B cell (primary cell): ENCODE results near the gene LAMB1. TPM values are rescaled to one million over a fixed set of nuclear protein-coding genes. Genes with fewer than 3 reads are reported as not detected.

ENCODE experiments used
- ATAC-seq: fragments of 200-7000 bp; cut with Tn5 transposase; one replicate; pipeline ENCODE4 v1.10.0; 2021; ENCODE audit warnings: low read depth, mild to moderate bottlenecking, moderate number of reproducible peaks, moderate library complexity
- CTCF ChIA-PET: fragments of 350-600 bp; sonication (Branson Sonifier 250); formaldehyde crosslinking; loops from one replicate; lab custom pipeline; 2021; ENCODE audit warnings: antibody characterized with exemption, inconsistent platforms; lab: Charles Lee
- POLR2A ChIA-PET: fragments of 350-600 bp; sonication (Branson Sonifier 250); formaldehyde crosslinking; loops from one replicate; lab custom pipeline; 2021; ENCODE audit warnings: antibody characterized with exemption; lab: Charles Lee
- DNase-seq: peaks from one replicate; pipeline ENCODE4 v3.0.0; 2013
- H2AFZ ChIP-seq: 2 replicates; pipeline ENCODE4 v1.6.1; 2012; ENCODE audit warnings: mild to moderate bottlenecking, low read depth, low read length; ENCODE audit not compliant: insufficient read depth, poor library complexity, severe bottlenecking
- H3K27ac ChIP-seq, 2 donors: 1 replicate in 1 of 2; 2 replicates in 1 of 2; pipeline ENCODE4 v1.5.1; 2012 to 2013; ENCODE audit warnings: low read length in 2 of 2, mild to moderate bottlenecking in 2 of 2, moderate library complexity in 1 of 2
- H3K27me3 ChIP-seq, 4 experiments: fragments of 200-600 bp in 1 of 4; sonication (generic) in 1 of 4; replicated peaks in 1 of 4; 1 replicate in 2 of 4; 2 replicates in 2 of 4; pipeline versions ENCODE4 v1.6.1 to v1.7.0; 2013 to 2016; ENCODE audit warnings: low read length in 3 of 4, mild to moderate bottlenecking in 2 of 4, mixed read lengths in 1 of 4, moderate library complexity in 1 of 4; ENCODE audit not compliant: insufficient read depth in 4 of 4, control insufficient read depth in 3 of 4; ENCODE audit errors: control extremely low read depth in 1 of 4
- H3K36me3 ChIP-seq, 2 experiments: replicated peaks in 1 of 2; 1 replicate in 1 of 2; 2 replicates in 1 of 2; pipeline versions ENCODE4 v1.6.1 to v1.7.1; 2013; ENCODE audit warnings: low read length in 1 of 2; ENCODE audit not compliant: insufficient read depth in 2 of 2, control insufficient read depth in 1 of 2; ENCODE audit errors: control extremely low read depth in 1 of 2, extremely low read depth in 1 of 2
- H3K4me1 ChIP-seq, 2 donors: fragments of 200-600 bp in 1 of 2; sonication (generic) in 1 of 2; 1 replicate in 1 of 2; 2 replicates in 1 of 2; pipeline versions ENCODE4 v1.5.1 to v1.6.1; 2013 to 2017; ENCODE audit warnings: low read length in 2 of 2; ENCODE audit not compliant: control insufficient read depth in 2 of 2, insufficient read depth in 2 of 2
- H3K4me2 ChIP-seq: replicated peaks from 2 replicates; pipeline ENCODE3; 2012; ENCODE audit warnings: mild to moderate bottlenecking, low read depth, low read length; ENCODE audit not compliant: poor library complexity, severe bottlenecking
- H3K4me3 ChIP-seq, 5 experiments: fragments of 200-600 bp in 1 of 5; sonication (generic) in 1 of 5; 1 replicate in 3 of 5; 2 replicates in 2 of 5; pipeline versions ENCODE4 v1.5.1 to v1.7.0; 2011 to 2016; ENCODE audit warnings: low read length in 4 of 5, mild to moderate bottlenecking in 4 of 5, low read depth in 2 of 5, control low read depth in 1 of 5, moderate library complexity in 1 of 5; ENCODE audit not compliant: insufficient read depth in 1 of 5; ENCODE audit errors: control extremely low read depth in 1 of 5, extremely low read depth in 1 of 5
- H3K79me2 ChIP-seq: fragments of 200-600 bp; sonication (generic); one replicate; pipeline ENCODE4 v1.6.0; 2016; ENCODE audit warnings: low read length; ENCODE audit not compliant: control insufficient read depth, insufficient read depth
- H3K9ac ChIP-seq: fragments of 200-600 bp; sonication (generic); 2 replicates; pipeline ENCODE4 v1.6.1; 2017; ENCODE audit warnings: mild to moderate bottlenecking, low read length, moderate library complexity
- H3K9me3 ChIP-seq, 3 donors: one replicate each; pipeline versions ENCODE4 v1.6.1 to v1.7.1; 2013; ENCODE audit warnings: low read length in 2 of 3; ENCODE audit not compliant: control insufficient read depth in 2 of 3, insufficient read depth in 1 of 3; ENCODE audit errors: control extremely low read depth in 1 of 3
- H4K20me1 ChIP-seq: 2 replicates; pipeline ENCODE4 v1.6.0; 2012; ENCODE audit warnings: mild to moderate bottlenecking, low read length; ENCODE audit not compliant: insufficient read depth, control insufficient read depth, poor library complexity, severe bottlenecking
- H3K27ac Mint-ChIP-seq: one replicate; pipeline ENCODE4 v1.8.0; 2021; ENCODE audit warnings: mixed read lengths
- H3K27me3 Mint-ChIP-seq: one replicate; pipeline ENCODE4 v1.8.0; 2021; ENCODE audit warnings: mixed read lengths
- H3K4me1 Mint-ChIP-seq: one replicate; pipeline ENCODE4 v1.8.0; 2021; ENCODE audit warnings: mixed read lengths
- H3K4me3 Mint-ChIP-seq: one replicate; pipeline ENCODE4 v1.8.0; 2021; ENCODE audit warnings: mixed read lengths
- H3K9me3 Mint-ChIP-seq: one replicate; pipeline ENCODE4 v1.8.0; 2022; ENCODE audit warnings: mixed read lengths; ENCODE audit not compliant: insufficient read depth
- EZH2 ChIP-seq: IDR thresholded peaks from 2 replicates; pipeline ENCODE4 v1.6.1; 2012; ENCODE audit warnings: borderline replicate concordance, low read depth, mild to moderate bottlenecking, moderate library complexity, low read length; ENCODE audit not compliant: insufficient read depth, poor library complexity, severe bottlenecking
- WGBS: methylation state at CpG from one replicate; pipeline ENCODE4 v1.1.5; 2013; ENCODE audit warnings: missing lambda C conversion rate; ENCODE audit not compliant: insufficient coverage; 5-methylcytosine and 5-hydroxymethylcytosine counted together
- intact Hi-C: fragments of 100-400 bp; cut with micrococcal nuclease; formaldehyde crosslinking; loops from one replicate; pipeline ENCODE4 v1.10.0; 2022
- polyA plus RNA-seq: library from polyadenylated mRNA; depleted of rRNA; stranded (reverse); fragments of >200 nt; gene quantifications from 2 replicates; pipeline ENCODE4 v1.2.3, GENCODE V29; 2012
- total RNA-seq, 2 donors: library from RNA; stranded (reverse); fragments of 120-200 nt in 1 of 2; gene quantifications; 1 replicate in 1 of 2; 2 replicates in 1 of 2; pipeline versions ENCODE4 v1.2.3 to v1.2.4, GENCODE V29; 2013 to 2022
- TF ChIP-seq, protein P1 (sequence below): fragments of 200-600 bp; IDR thresholded peaks from one replicate; pipeline ENCODE4 v1.8.0; 2022; ENCODE audit warnings: antibody characterized with exemption, mild to moderate bottlenecking

Gene LAMB1
- total and polyA plus RNA-seq, 2 donors (not counting 1 experiment from before 2014, with no cell fraction given): not detected

DNA sequence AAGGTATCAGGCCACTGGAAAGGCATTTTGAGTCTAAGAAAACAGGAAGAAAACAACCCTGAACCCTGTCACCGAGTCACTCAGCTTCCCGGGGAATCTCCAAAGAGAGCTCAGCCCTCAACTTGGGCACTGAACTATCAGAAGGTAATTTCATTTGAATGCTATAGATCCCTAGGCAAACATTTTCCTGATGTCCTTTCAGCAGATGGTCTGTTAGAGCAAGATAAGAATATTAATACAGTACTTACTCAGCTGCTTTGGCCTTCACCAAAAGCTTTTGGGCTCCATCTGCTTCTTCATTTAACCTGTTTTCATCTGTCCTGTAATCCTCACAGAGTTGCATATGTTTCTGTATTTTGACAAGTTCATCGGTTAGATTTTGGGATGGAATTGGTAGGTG is 34.2 kb upstream of the LAMB1 start:
- Histone ChIP-seq H3K9ac (no peak overlapping the region), H3K4me3 (no peak overlapping the region), H4K20me1 (no peaks in the 10 kb centered on the region), H3K4me1 (no peaks in the 10 kb centered on the region), H2AFZ (no peak overlapping the region), H3K79me2 (no peaks in the 10 kb centered on the region), H3K4me2 (no peak overlapping the region), H3K27me3 (no peaks in the 10 kb centered on the region), H3K9me3 (no peaks in the 10 kb centered on the region), H3K27ac (no peak overlapping the region), H3K36me3 (no peaks in the 10 kb centered on the region)
- CTCF ChIA-PET: no interaction called here
- Mint-ChIP-seq H3K27ac (no peak overlapping the region), H3K4me1 (no peaks in the 10 kb centered on the region), H3K4me3 (no peak overlapping the region), H3K9me3 (no peaks in the 10 kb centered on the region), H3K27me3 (peaks cover 8% of the 10 kb centered on the region)
- 100% methylated on average over 2 of the region's 3 CpGs for WGBS
- no peak for DNase-seq
- intact Hi-C loops: no loop called here
- ATAC-seq: no peak
- TF ChIP-seq EZH2: no peak
- TF ChIP-seq, protein P1, sequence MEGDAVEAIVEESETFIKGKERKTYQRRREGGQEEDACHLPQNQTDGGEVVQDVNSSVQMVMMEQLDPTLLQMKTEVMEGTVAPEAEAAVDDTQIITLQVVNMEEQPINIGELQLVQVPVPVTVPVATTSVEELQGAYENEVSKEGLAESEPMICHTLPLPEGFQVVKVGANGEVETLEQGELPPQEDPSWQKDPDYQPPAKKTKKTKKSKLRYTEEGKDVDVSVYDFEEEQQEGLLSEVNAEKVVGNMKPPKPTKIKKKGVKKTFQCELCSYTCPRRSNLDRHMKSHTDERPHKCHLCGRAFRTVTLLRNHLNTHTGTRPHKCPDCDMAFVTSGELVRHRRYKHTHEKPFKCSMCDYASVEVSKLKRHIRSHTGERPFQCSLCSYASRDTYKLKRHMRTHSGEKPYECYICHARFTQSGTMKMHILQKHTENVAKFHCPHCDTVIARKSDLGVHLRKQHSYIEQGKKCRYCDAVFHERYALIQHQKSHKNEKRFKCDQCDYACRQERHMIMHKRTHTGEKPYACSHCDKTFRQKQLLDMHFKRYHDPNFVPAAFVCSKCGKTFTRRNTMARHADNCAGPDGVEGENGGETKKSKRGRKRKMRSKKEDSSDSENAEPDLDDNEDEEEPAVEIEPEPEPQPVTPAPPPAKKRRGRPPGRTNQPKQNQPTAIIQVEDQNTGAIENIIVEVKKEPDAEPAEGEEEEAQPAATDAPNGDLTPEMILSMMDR: no peak
- POLR2A ChIA-PET: no interaction called here

DNA sequence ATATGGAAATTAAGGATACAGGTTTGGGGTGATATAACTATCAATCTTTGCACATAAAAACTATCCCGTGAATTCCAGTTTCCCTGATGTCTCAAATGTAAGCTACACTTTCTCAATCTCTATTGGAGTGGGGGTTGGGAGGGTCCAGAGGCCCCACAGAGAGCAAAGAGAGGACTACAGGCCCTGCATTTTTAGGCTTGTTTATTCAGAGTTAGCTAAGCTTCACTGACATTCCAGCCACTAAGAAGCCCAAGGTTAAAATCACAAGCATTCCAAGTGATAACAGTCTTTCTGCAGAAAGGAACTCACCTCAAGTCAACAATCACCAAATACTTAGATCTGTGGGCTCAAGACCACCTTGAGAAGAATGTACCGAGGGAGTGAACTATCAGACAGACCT is 31.6 kb upstream of the LAMB1 start:
- ATAC-seq (no peak), DNase-seq (no peak)
- TF ChIP-seq EZH2: no peak
- TF ChIP-seq, protein P1: no peak
- Histone ChIP-seq H3K27ac (no peak overlapping the region), H3K4me3 (no peak overlapping the region), H4K20me1 (no peaks in the 10 kb centered on the region), H3K79me2 (no peaks in the 10 kb centered on the region), H2AFZ (no peak overlapping the region), H3K4me1 (no peaks in the 10 kb centered on the region), H3K4me2 (no peak overlapping the region), H3K27me3 (no peaks in the 10 kb centered on the region), H3K9me3 (no peaks in the 10 kb centered on the region), H3K9ac (no peak overlapping the region), H3K36me3 (no peaks in the 10 kb centered on the region)
- no peak overlapping the region for H3K27ac Mint-ChIP-seq
- H3K4me1 Mint-ChIP-seq: no peaks in the 10 kb centered on the region
- POLR2A ChIA-PET: no interaction called here
- WGBS: 100% methylated on average over 1 of the region's 2 CpGs
- H3K27me3 Mint-ChIP-seq: peaks cover 11% of the 10 kb centered on the region
- intact Hi-C loops: no loop called here
- no peak overlapping the region for H3K4me3 Mint-ChIP-seq
- H3K9me3 Mint-ChIP-seq: no peaks in the 10 kb centered on the region
- CTCF ChIA-PET: no interaction called here
